ENCODE data around the gene USP6NL.

Gene USP6NL

GRCh38 chr10:11448190-11448544 lies 163.3 kb downstream of the USP6NL start:
- H3K4me3 ChIP-seq (ENCODE audit: low read depth, low read length) = no peak overlapping the region
- no peak for DNase-seq (ENCODE audit: low read depth, low spot score)
- in situ Hi-C loops (cut with HindIII; ENCODE audit: low sequenced_read_pairs) = no loop called here
- TF ChIP-seq CTCF (IDR thresholded peaks at IDR 0.05; ENCODE audit: low read depth, low read length) = no peak

DNA sequence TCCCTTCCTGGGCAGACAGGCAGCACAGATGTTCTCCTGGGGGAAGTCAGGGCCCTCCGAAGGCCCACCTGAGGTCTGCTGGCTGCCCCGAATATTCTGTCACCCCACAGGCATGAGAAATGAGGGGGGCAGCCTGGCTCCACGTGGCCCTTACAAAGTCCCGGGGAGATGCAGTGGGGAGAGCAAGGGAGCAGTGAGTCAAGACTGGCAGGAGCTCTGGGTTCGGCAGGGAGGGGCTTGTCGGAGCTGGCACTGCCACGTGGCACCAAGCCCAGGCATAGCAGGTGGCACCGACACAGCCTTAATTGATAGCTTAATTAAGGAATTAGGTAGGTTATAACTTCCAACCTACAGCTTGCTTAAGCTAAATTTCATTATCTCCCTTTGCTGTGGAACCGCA lies 163.9 kb downstream of the USP6NL start:
- DNase-seq (ENCODE audit: low read depth, low spot score) = no peak
- no peak overlapping the region for H3K4me3 ChIP-seq (ENCODE audit: low read depth, low read length)
- no peak for TF ChIP-seq CTCF (IDR thresholded peaks at IDR 0.05; ENCODE audit: low read depth, low read length)
- in situ Hi-C loops (cut with HindIII; ENCODE audit: low sequenced_read_pairs) = no loop called here

DNA sequence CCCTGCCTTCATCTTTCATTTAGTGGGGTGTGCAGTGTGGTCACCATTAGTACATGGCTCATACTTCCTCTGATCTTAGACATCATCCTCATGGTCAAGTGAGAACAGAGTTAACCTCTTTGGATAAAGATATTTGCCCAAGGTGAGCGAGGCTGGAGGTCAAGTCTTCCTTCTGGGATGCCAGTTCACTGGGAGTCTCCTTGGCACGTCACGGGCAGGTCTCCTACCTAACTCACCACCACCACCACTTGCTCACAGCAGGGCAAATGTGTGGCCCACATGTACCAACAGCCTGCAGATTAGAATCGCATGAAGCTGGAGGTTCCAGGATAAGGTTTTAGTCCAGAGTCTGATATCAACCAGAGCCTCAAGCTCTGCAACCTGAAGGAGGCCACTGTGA lies 164.6 kb downstream of the USP6NL start:
- no peak for DNase-seq (ENCODE audit: low read depth, low spot score)
- in situ Hi-C loops (cut with HindIII; ENCODE audit: low sequenced_read_pairs) = no loop called here
- no peak for TF ChIP-seq CTCF (IDR thresholded peaks at IDR 0.05; ENCODE audit: low read depth, low read length)
- H3K4me3 ChIP-seq (ENCODE audit: low read depth, low read length) = no peak overlapping the region

GRCh38 chr10:11446133-11446532 lies 165.3 kb downstream of the USP6NL start:
- in situ Hi-C loops (cut with HindIII; ENCODE audit: low sequenced_read_pairs) = no loop called here
- no peak for DNase-seq (ENCODE audit: low read depth, low spot score)
- H3K4me3 ChIP-seq (ENCODE audit: low read depth, low read length) = no peak overlapping the region
- no peak for TF ChIP-seq CTCF (IDR thresholded peaks at IDR 0.05; ENCODE audit: low read depth, low read length)

DNA sequence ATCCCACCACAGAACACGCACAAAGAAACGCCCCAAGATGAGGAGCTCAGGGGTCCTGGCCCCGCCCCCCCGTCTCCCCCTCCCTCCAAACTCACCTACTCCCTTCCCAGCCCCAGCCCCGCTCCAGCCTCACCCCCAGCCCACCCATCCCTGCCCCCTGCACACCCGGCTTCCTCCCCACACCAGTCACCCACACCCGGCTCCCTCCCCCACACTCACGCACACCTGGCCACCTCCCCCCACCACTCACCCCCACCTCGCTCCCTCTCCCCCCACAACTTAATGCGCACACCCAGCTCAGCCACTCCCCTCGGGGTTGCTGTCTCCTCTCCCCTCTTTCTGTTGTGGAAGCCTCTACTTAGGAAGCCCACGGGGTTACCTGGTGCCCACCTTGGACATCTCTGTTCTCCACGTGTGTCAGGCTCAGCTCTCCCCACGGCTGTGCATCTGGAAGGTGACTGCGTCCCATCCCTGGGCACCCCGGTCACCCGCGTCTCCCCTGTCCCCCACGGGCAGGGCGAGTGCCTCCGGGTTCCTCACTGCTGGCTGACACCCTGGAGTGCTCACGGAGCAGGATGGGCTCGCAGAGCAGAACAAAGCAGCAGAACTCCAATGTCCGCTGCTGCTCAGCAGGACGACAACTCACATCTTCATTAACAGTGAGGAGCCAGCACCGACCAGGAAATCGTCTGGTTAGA lies 166.8 kb downstream of the USP6NL start:
- H3K4me3 ChIP-seq (ENCODE audit: low read depth, low read length) = no peak overlapping the region
- in situ Hi-C loops (cut with HindIII; ENCODE audit: low sequenced_read_pairs) = no loop called here
- no peak for DNase-seq (ENCODE audit: low read depth, low spot score)
- TF ChIP-seq CTCF (IDR thresholded peaks at IDR 0.05; ENCODE audit: low read depth, low read length) = no peak

DNA sequence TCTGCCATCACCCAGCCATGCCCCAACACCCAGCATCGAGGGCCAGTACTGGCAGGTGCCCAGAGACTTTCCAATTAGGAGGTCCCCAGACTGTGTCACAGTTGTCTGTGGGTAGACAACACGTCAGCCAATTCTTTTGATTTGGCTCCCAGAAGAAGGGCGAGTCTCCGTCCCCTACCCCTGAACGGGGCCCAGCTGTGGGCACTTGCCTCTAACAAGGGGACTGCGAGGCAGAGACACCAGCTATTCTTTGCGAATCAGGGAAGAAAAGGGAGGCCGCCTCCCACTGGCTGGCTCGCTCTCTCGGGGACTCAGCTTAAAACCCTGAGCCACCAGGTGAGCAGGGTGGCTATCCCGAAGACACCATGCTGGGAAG lies 167.3 kb downstream of the USP6NL start:
- in situ Hi-C loops (cut with HindIII; ENCODE audit: low sequenced_read_pairs) = no loop called here
- DNase-seq (ENCODE audit: low read depth, low spot score) = no peak
- no peak for TF ChIP-seq CTCF (IDR thresholded peaks at IDR 0.05; ENCODE audit: low read depth, low read length)
- no peak overlapping the region for H3K4me3 ChIP-seq (ENCODE audit: low read depth, low read length)
